IPS-18a (cell line): ENCODE data around the gene TRMT61A.
"Not testable (repeated sequence)": the region's sequence is repeated elsewhere in the genome, so short reads cannot be mapped to it uniquely, and the experiment has no call there.

ENCODE experiments used
- H3K27ac ChIP-seq: one replicate; pipeline ENCODE4 v1.5.1; 2013; ENCODE audit warnings: low read length
- H3K27me3 ChIP-seq: one replicate; pipeline ENCODE4 v1.6.1; 2013; ENCODE audit warnings: mild to moderate bottlenecking, low read length; ENCODE audit not compliant: control insufficient read depth, insufficient read depth
- H3K36me3 ChIP-seq: one replicate; pipeline ENCODE4 v1.6.1; 2013; ENCODE audit warnings: low read depth, low read length; ENCODE audit not compliant: control insufficient read depth
- H3K4me1 ChIP-seq: one replicate; pipeline ENCODE4 v1.6.1; 2013; ENCODE audit warnings: low read depth, low read length; ENCODE audit not compliant: control insufficient read depth
- H3K4me3 ChIP-seq: one replicate; pipeline ENCODE4 v1.5.1; 2013; ENCODE audit warnings: low read length
- H3K9ac ChIP-seq: one replicate; pipeline ENCODE4 v1.6.1; 2013; ENCODE audit warnings: mild to moderate bottlenecking, low read length, moderate library complexity
- H3K9me3 ChIP-seq: one replicate; pipeline ENCODE4 v1.6.1; 2013; ENCODE audit warnings: low read depth, low read length; ENCODE audit not compliant: control insufficient read depth

TRMT61A gene

DNA sequence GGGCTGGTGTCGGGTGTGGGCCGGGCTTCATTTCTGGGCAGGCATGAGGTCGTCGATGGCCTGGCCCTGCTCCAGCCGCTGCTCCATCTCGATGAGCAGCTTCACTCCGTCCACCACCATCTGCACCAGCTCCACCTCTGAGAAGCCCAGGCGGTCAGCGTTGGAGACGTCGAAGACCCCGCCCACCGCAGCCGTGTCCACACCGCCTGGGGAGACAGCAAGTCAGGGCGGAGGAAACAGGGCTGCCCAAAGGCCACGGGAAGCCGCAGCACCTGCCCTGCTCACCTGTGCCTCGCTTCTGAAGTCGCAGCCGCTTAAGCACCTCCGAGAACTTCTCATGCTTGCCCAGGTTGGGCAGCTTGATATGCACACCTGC, 9.2 kb upstream of the TRMT61A start:
- Histone ChIP-seq H3K9ac (no peak overlapping the region), H3K4me1 (peaks cover 3% of the 10 kb centered on the region), H3K4me3 (no peak overlapping the region), H3K36me3 (peaks cover 12% of the 10 kb centered on the region), H3K9me3 (no peaks in the 10 kb centered on the region), H3K27me3 (peaks cover 20% of the 10 kb centered on the region), H3K27ac (no peak overlapping the region)

DNA sequence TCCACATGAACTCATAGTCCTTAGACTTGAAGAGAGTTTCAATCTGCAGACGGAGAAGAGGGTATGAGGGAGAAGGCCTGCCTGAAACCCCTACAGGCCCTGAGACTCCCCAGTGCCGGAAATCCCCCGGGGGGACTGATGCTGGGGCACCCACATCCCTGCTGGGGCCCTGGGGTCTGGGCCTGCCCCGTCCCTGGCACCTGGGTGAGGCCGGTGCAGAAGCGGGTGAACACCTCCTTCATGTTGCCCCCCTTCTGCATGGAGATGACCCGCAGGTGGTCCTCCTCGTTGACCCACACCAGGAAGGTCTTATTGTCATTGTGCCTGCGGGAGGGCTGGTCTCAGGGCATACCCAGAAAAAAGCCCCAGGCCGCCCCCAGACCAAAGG, 8.7 kb upstream of the TRMT61A start:
- Histone ChIP-seq H3K9me3 (no peaks in the 10 kb centered on the region), H3K4me3 (no peak overlapping the region), H3K9ac (no peak overlapping the region), H3K4me1 (peaks cover 3% of the 10 kb centered on the region), H3K27ac (no peak overlapping the region), H3K36me3 (peaks cover 12% of the 10 kb centered on the region), H3K27me3 (peaks cover 25% of the 10 kb centered on the region)

DNA sequence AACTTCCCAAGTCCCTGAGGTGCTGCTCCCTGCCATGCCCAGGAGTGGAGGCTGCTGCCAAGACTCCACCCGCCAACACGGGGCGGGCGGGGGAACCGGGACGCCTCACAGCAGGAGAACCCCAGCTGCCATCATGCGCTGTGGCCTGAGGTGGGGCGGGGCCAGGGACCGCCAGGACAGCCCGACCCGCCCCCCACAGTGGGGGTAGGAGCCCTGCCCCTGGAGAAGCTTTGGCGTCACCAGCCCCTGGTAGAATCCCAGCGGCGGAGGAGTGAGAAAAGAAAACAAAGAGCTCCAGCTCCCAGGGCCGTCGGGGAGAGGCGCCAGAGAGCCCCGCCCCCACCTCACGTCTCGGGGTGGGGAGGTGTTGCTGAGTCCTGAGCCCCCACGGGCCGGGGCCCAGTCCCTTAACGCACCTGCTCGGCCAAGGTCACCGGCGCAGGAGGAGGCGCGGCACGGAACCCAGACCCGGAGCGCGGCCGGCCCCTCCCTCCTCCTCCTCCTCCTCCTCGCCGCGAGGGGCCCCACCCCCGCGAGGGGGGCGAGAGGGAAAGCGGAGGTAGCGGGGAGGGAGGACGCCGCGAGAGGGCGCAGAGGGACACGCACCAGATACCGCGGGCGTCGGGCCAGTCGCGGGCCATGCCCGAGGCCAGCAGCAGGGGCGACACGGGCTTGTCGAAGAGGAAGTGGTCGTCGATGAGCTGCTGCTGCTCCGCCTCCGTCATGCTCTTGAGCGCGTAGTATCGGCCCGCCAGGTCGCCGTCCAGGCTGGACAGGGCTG, 8.1 kb upstream of the TRMT61A start:
- Histone ChIP-seq H3K4me1 (peaks cover 3% of the 10 kb centered on the region), H3K27ac (no peak overlapping the region), H3K27me3 (peaks cover 27% of the 10 kb centered on the region), H3K9me3 (no peaks in the 10 kb centered on the region), H3K9ac (peak overlapping the region; percentile 38), H3K4me3 (peak overlapping the region; percentile 78), H3K36me3 (peaks cover 12% of the 10 kb centered on the region)

DNA sequence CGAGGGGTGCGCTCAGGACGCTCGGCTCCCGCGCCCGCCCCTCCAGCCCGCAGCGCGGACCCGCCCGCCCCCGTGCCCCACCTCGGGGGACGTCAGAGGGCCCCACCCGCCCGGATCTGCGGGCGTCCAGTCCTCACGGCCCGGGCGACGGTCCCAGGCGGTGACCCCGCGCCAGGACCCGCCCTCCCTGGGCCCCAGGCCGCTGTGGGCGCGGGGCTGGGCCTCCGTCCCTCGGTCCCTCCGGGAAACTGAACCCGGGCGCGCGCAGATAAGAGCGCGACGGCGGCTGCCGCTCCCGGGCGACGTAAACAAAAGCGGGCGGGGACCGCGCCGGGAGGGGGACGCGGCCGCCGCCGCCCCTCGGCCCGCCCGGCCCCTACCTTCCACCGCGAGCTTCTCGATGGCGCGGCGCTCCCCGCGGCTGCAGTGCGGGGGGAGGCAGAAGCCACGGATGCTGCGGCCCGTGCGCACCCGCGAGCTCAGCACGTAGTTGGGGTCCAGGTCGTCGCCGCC, 7.5 kb upstream of the TRMT61A start:
- Histone ChIP-seq H3K27me3 (peaks cover 30% of the 10 kb centered on the region), H3K4me1 (peaks cover 3% of the 10 kb centered on the region), H3K4me3 (peak overlapping the region; percentile 78), H3K36me3 (peaks cover 12% of the 10 kb centered on the region), H3K27ac (no peak overlapping the region), H3K9ac (peak overlapping the region; percentile 38), H3K9me3 (no peaks in the 10 kb centered on the region)

DNA sequence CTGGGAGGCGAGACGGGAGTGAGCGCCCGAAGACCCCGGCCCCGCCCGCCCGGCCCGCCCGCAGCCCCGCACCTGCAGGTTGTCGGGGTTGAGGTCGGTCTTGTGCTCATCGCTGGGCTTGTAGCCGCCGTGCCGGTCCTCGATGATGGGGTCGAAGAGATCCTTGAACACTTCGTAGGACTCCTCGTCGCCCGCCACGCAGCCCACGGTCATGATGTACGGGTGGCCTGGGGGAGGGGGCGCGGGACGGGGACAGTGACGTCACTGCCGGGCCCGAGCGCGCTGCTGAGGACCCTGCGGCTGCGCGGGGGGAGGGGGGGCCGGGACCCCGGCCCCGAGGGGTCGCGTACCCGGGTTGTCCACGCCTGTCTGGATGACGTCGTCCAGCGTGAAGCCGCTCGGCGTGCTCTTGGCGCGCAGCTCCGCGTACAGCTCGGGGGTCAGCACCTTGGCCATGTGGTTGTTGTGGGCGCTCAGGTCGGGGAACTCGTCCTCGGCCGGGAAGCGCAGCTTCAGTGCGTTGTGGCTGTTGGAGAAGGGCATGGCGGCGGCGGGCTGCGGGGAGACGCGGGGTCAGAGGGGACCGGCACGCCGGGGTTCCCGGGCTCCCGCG, 6.9 kb upstream of the TRMT61A start:
- peaks cover 30% of the 10 kb centered on the region for H3K27me3 ChIP-seq
- no peak overlapping the region for H3K27ac ChIP-seq
- peaks cover 3% of the 10 kb centered on the region for H3K4me1 ChIP-seq
- H3K36me3 ChIP-seq = peaks cover 12% of the 10 kb centered on the region
- H3K9ac ChIP-seq = peak overlapping the region; percentile 75
- no peaks in the 10 kb centered on the region for H3K9me3 ChIP-seq
- peak overlapping the region; percentile 78 for H3K4me3 ChIP-seq

DNA sequence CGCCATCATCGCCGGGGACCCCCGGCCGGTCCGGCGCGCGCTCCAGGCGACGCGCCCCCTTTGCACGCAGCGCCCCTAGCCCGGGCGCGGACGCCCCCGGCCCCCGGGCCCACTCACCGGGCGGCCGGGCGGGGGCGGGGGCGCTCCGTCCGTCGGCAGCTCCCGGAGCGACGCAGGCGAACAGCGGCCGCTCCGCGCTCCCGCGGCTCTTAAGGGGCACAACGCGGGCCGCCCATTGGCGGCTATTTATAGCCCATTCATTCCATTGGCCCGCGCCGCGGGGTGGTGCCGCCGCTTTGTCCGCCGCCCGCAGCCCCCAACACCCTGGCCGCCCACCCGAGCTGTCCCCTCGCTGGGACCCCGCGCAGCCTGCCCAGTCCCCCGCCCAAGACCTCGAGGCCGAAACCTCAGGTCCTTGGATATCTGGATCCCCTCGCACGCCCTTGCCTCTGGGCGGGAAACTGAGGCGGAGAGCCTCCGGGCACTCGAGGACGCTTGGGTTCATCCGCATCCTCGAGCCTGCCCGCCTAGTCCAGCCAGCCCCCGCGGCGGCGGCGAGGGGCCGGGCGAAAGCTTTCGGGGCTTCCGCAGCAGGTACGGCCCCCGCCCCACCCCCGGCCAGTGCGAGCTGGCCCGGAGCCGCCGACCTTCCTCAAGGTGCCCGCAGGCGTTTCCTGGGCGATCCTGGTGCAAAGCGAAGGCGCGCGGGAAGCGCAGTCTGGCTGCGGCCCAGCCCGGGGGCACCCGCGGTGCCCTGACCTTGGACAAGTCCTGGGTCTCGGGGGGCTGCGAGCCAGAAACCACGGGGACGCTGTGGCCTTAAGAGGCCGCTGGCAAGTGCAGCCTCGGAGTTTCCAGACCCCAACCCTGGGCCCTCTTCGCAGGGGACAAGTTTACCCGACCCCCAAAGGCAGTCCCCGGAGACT, 6.1 kb upstream of the TRMT61A start, which contains the start of gene CKB:
Gene CKB, minus strand, starts transcription at position 182 of the 926 bp plus-strand sequence. CDS start 337 bp downstream, outside the sequence.
- Histone ChIP-seq H3K9ac (peak within 1 kb of the TSS; percentile 75), H3K9me3 (no peaks in the 10 kb centered on the region), H3K27me3 (peaks cover 30% of the 10 kb centered on the region), H3K4me1 (peaks cover 3% of the 10 kb centered on the region), H3K27ac (no peak within 1 kb of the TSS), H3K36me3 (peaks cover 12% of the 10 kb centered on the region), H3K4me3 (peak within 1 kb of the TSS; percentile 78)

DNA sequence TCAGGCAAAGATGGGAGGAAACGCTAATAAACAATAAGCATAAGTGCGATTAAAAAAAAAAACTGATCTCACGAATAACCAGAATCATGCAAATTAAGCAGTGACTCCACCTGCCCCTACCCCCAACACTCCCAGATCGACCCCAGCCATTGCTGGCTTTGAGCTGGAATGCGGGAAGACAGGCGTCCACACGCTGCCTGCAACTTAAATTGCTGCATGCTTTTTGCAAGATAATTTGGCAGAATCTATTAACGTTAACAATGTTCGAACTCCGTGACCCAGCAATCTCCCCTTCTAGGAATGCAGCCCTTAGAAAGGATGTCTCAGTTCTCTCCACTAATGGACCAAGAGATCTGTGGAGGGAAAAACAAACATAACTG, 5.4 kb upstream of the TRMT61A start:
- no peak overlapping the region for H3K27ac ChIP-seq
- peaks cover 30% of the 10 kb centered on the region for H3K27me3 ChIP-seq
- H3K4me3 ChIP-seq = peak overlapping the region; percentile 59
- no peaks in the 10 kb centered on the region for H3K9me3 ChIP-seq
- H3K36me3 ChIP-seq = peaks cover 12% of the 10 kb centered on the region
- no peak overlapping the region for H3K9ac ChIP-seq
- peaks cover 3% of the 10 kb centered on the region for H3K4me1 ChIP-seq

DNA sequence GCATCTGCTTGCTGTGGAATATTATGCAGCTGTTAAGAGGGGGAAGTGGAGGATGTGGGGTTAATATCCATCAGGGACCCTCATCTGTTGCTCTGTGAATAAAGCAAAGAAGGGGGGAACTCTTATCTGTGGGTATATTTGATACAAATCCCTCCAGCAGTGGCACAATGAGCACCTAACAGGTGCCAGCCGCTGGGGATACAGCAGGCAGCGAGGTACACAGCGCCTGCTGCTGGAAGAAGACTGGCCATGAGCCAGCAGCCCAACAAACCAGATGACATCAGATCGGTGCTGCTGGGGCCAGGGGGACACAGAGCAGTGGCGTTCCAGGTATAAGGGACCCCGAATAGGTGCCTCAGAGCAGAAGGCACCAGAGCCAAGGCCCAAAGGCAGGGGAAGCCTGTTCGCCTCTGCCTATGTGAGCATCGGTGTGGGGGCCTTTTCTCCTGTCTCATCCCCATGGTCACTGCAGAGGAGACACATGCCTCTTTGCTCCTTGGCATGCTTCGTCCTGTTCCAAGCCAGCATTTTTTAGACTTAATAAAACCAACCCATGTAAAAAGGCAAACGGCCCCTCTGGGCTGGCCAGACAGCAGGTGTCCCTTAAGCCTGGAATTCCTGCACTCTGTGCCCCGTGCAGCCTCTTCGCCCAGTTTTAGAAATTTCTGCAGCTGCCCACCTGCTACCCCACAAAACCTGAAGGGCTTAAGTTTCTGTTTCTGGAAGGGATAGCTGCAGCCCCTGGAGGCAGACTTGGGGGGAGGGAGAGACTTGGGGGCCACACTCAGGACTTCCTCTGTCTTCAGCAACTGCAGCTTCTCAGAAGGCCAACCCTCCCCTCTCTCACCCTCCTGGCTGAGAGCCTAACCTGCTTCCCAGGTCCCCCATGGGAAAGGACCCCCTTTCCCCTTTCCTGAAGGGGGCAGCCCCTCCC, 4.7 kb upstream of the TRMT61A start:
- peak overlapping the region; percentile 59 for H3K4me3 ChIP-seq
- H3K27ac ChIP-seq = no peak overlapping the region
- H3K4me1 ChIP-seq = peaks cover 4% of the 10 kb centered on the region
- H3K36me3 ChIP-seq = peaks cover 12% of the 10 kb centered on the region
- H3K9me3 ChIP-seq = no peaks in the 10 kb centered on the region
- no peak overlapping the region for H3K9ac ChIP-seq
- H3K27me3 ChIP-seq = peaks cover 30% of the 10 kb centered on the region

DNA sequence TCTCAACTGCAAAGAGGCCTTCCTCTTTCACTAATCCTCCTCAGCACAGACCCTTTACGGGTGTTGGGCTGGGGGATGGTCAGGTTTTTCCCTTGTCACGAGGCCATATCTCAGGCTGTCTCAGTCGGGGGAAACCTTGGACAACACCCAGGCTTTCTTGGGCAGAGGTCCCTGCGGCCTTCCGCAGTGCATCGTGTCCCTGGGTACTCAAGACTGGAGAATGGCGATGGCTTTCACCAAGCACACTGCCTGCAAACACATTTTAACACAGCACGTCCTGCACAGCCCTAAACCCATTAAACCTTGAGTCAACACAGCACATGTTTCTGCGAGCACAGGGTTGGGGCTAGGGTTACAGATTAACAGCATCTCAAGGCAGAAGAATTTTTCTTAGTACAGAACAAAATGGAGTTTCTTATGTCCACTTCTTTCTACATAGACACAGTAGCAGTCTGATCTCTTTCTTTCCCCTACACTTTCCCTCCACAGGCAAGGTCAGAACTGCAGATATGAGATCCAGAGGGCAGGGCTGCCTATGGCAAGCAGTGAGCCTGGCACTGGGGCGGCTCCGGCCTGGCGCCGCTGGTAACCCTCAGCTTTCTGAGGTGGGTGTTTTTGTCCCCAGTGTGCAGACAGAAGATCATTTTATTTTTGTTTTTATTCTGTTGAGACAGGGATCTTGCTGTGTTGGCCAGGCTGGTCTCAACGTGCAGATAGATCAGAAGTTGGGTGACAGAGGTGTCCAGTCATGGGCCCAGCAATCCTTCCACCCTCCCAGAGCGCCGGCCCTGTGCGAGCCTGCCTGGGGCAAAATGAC, 3.4 kb upstream of the TRMT61A start:
- not testable (repeated sequence) for H3K4me1 ChIP-seq, H3K9me3 ChIP-seq, H3K9ac ChIP-seq, H3K36me3 ChIP-seq, H3K27ac ChIP-seq, H3K4me3 ChIP-seq
- H3K27me3 ChIP-seq = peaks cover 30% of the 10 kb centered on the region

DNA sequence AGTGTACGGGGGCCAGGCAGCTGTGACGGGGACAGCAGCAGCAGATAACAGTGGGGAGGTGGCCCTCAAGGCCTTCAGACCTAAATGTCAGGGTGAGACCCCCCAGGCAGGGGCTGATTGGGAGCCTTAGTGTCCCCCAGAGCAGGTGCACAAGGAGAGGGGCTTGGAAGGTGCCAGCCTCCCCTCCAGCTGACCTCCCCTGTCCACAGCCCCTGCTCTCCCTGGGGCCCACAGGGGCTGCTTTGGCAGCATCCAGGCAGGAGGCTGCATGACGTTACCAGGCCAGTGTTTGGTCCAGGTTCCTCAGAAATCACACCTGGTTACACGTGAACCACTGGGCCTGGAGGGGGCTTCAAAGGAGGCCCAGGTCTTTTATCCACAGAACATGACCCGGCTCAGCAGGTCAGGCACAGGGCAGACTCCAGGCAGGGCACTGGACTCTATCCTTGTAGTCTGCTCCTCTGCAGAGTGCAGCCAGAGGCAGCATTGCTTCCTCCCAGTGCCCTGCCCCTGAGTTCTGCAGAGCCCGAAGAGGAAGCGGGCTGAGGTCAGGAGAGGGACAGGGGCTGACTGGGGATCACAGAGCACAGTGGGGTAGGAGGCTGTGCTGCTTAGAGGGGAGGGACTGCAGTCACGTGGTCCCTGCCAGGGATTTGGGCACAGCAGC, 2.6 kb upstream of the TRMT61A start:
- H3K27me3 ChIP-seq = peaks cover 30% of the 10 kb centered on the region
- no peak overlapping the region for H3K4me3 ChIP-seq
- H3K4me1 ChIP-seq = peaks cover 4% of the 10 kb centered on the region
- H3K9ac ChIP-seq = no peak overlapping the region
- H3K9me3 ChIP-seq = no peaks in the 10 kb centered on the region
- H3K27ac ChIP-seq = no peak overlapping the region
- H3K36me3 ChIP-seq = no peaks in the 10 kb centered on the region
